Measurements from ENCODE around the gene TSPAN11.
"Not testable (repeated sequence)": the region's sequence is repeated elsewhere in the genome, so short reads cannot be mapped to it uniquely, and the experiment has no call there.

TSPAN11 gene

GRCh38 chr12:30926243-30927221 is at the start of gene TSPAN11:
TSS of gene TSPAN11 (plus strand) at chr12:30926748. CDS start at chr12:30953992, 27,244 bp downstream.
- DNase-seq (ENCODE audit: low read depth): no peak

GRCh38 chr12:30877105-30877875 is 49.3 kb upstream of the TSPAN11 start:
- no peak for DNase-seq (ENCODE audit: low read depth)

- no peak for DNase-seq (ENCODE audit: low read depth)
These were observed 48.5 kb upstream of the TSPAN11 start for GRCh38 chr12:30878024-30878423.

- DNase-seq (ENCODE audit: low read depth): no peak
These were observed 46.5 kb upstream of the TSPAN11 start for GRCh38 chr12:30880061-30880460.

GRCh38 chr12:30880813-30881212 is 45.7 kb upstream of the TSPAN11 start:
- DNase-seq (ENCODE audit: low read depth): no peak

GRCh38 chr12:30882706-30883105 is 43.8 kb upstream of the TSPAN11 start:
- no peak for DNase-seq (ENCODE audit: low read depth)

- no peak for DNase-seq (ENCODE audit: low read depth)
These were observed 41.7 kb upstream of the TSPAN11 start for GRCh38 chr12:30884799-30885198.

- DNase-seq (ENCODE audit: low read depth): no peak
These were observed 41.2 kb upstream of the TSPAN11 start for GRCh38 chr12:30885321-30885720.

GRCh38 chr12:30887226-30887625 is 39.3 kb upstream of the TSPAN11 start:
- no peak for DNase-seq (ENCODE audit: low read depth)

- DNase-seq (ENCODE audit: low read depth): no peak
These were observed 38.3 kb upstream of the TSPAN11 start for GRCh38 chr12:30888241-30888640.

- DNase-seq (ENCODE audit: low read depth): not testable (repeated sequence)
These were observed 32.0 kb upstream of the TSPAN11 start for GRCh38 chr12:30894531-30894930.

- no peak for DNase-seq (ENCODE audit: low read depth)
These were observed 30.1 kb upstream of the TSPAN11 start for GRCh38 chr12:30896461-30896860.

- no peak for DNase-seq (ENCODE audit: low read depth)
These were observed 27.7 kb upstream of the TSPAN11 start for GRCh38 chr12:30898846-30899245.

- no peak for DNase-seq (ENCODE audit: low read depth)
These were observed 26.2 kb upstream of the TSPAN11 start for GRCh38 chr12:30900351-30900750.

- DNase-seq (ENCODE audit: low read depth): no peak
These were observed 24.5 kb upstream of the TSPAN11 start for GRCh38 chr12:30902001-30902400.

GRCh38 chr12:30902596-30902995 is 24.0 kb upstream of the TSPAN11 start:
- DNase-seq (ENCODE audit: low read depth): no peak

GRCh38 chr12:30905463-30906009 is 21.0 kb upstream of the TSPAN11 start:
- DNase-seq (ENCODE audit: low read depth): no peak

- no peak for DNase-seq (ENCODE audit: low read depth)
These were observed 18.3 kb upstream of the TSPAN11 start for GRCh38 chr12:30908076-30908721.

GRCh38 chr12:30908722-30909348 is 17.7 kb upstream of the TSPAN11 start:
- DNase-seq (ENCODE audit: low read depth): peak; percentile 31

GRCh38 chr12:30909349-30910037 is 17.1 kb upstream of the TSPAN11 start:
- DNase-seq (ENCODE audit: low read depth): no peak

- DNase-seq (ENCODE audit: low read depth): no peak
These were observed 16.6 kb upstream of the TSPAN11 start for GRCh38 chr12:30910038-30910350.
